GM12878 (cell line): ENCODE results near the gene RPL19. TPM values are rescaled to one million over a fixed set of nuclear protein-coding genes. Genes with fewer than 3 reads are reported as not detected.

Experiments
- ATAC-seq: fragments of 200-7000 bp; cut with Tn5 transposase; 3 replicates; pipeline ENCODE4 v1.9.1; 2020; ENCODE audit warnings: mild to moderate bottlenecking, moderate library complexity
- BruUV-seq: library from RNA; stranded (reverse); fragments of 400-500 nt; replicated peaks from 2 replicates; lab custom pipeline; 2021; lab: Mats Ljungman, UMichigan
- CTCF ChIA-PET: fragments of 300-600 bp; sonication (Branson Sonifier 250); formaldehyde crosslinking; extraction: SDS; loops from one replicate; lab custom pipeline; 2021; ENCODE audit warnings: inconsistent platforms; lab: Yijun Ruan, JAX
- POLR2A ChIA-PET: fragments of 350-600 bp; formaldehyde crosslinking; extraction: SDS; loops from one replicate; lab custom pipeline; 2021; ENCODE audit warnings: inconsistent platforms; lab: Charles Lee
- RAD21 ChIA-PET: fragments of 300-600 bp; sonication (Branson Sonifier 250); formaldehyde crosslinking; loops from one replicate; lab custom pipeline; 2023; ENCODE audit warnings: antibody characterized with exemption; ENCODE audit not compliant: unreplicated experiment; lab: Charles Lee
- SMC1A ChIA-PET: fragments of 300-600 bp; sonication (Branson Sonifier 250); formaldehyde crosslinking; loops from one replicate; lab custom pipeline; 2023; ENCODE audit not compliant: unreplicated experiment, uncharacterized antibody; lab: Charles Lee
- DNase-seq: peaks from one replicate; pipeline ENCODE4 v3.0.0-alpha.2; 2011; ENCODE audit warnings: low read depth, low spot score
- FAIRE-seq: peaks from 3 replicates; lab custom pipeline; 2011; peaks lifted over from hg19 to GRCh38; lab: Jason Lieb, UNC
- H2AFZ ChIP-seq: 2 replicates; pipeline ENCODE4 v1.6.0; 2011; ENCODE audit warnings: low read depth, low read length, control low read depth; ENCODE audit not compliant: control insufficient read depth
- H3K27ac ChIP-seq: 2 replicates; pipeline ENCODE4 v1.5.1; 2011; ENCODE audit warnings: control low read depth; ENCODE audit not compliant: control insufficient read depth, insufficient read depth
- H3K27me3 ChIP-seq, 2 experiments: replicated peaks in 1 of 2; 2 replicates each; pipeline versions ENCODE4 v1.6.0 to v1.6.1; 2011; ENCODE audit warnings: low read length in 1 of 2; ENCODE audit not compliant: control insufficient read depth in 2 of 2, insufficient read depth in 2 of 2
- H3K36me3 ChIP-seq, 2 experiments: 2 replicates each; pipeline ENCODE4 v1.5.1; 2011; ENCODE audit warnings: low read length in 1 of 2; ENCODE audit not compliant: control insufficient read depth in 2 of 2, insufficient read depth in 2 of 2
- H3K4me1 ChIP-seq: 2 replicates; pipeline ENCODE4 v1.6.1; 2011; ENCODE audit warnings: mild to moderate bottlenecking, low read length, moderate library complexity, mixed read lengths; ENCODE audit not compliant: control insufficient read depth, insufficient read depth
- H3K4me2 ChIP-seq: 2 replicates; pipeline ENCODE4 v1.6.0; 2011; ENCODE audit warnings: control low read depth; ENCODE audit not compliant: control insufficient read depth, insufficient read depth
- H3K4me3 ChIP-seq: fragments of 200-600 bp; sonication (generic); 2 replicates; pipeline ENCODE4 v1.5.1; 2016
- H3K79me2 ChIP-seq: 2 replicates; pipeline ENCODE4 v1.6.0; 2011; ENCODE audit warnings: low read length; ENCODE audit not compliant: control insufficient read depth, insufficient read depth
- H3K9ac ChIP-seq: 2 replicates; pipeline ENCODE4 v1.8.0; 2011; ENCODE audit warnings: low read length, control low read depth, mixed read lengths; ENCODE audit not compliant: control insufficient read depth, insufficient read depth
- H3K9me3 ChIP-seq: replicated peaks from 3 replicates; pipeline ENCODE4 v1.5.1; 2011; ENCODE audit warnings: mild to moderate bottlenecking, low read length; ENCODE audit not compliant: control insufficient read depth, insufficient read depth
- H4K20me1 ChIP-seq: 2 replicates; pipeline ENCODE4 v1.6.0; 2011; ENCODE audit not compliant: control insufficient read depth, insufficient read depth
- BCL11A ChIP-seq: IDR thresholded peaks from 2 replicates; pipeline ENCODE4 v1.6.1; 2011; ENCODE audit warnings: low read depth, low read length
- BHLHE40 ChIP-seq, 2 experiments: fragments of 450-650 bp in 1 of 2; IDR thresholded peaks; 2 replicates each; pipeline ENCODE4 v1.6.1; 2011 to 2017; ENCODE audit warnings: low read depth in 2 of 2, borderline replicate concordance in 1 of 2, improper control_type of control experiment in 1 of 2, low read length in 1 of 2, mild to moderate bottlenecking in 1 of 2
- EGR1 ChIP-seq, 2 experiments: IDR thresholded peaks; 1 replicate in 1 of 2; 2 replicates in 1 of 2; pipeline ENCODE4 v1.6.1; 2011 to 2012; ENCODE audit warnings: low read depth in 2 of 2, low read length in 2 of 2, borderline replicate concordance in 1 of 2, mild to moderate bottlenecking in 1 of 2, moderate library complexity in 1 of 2
- GABPA ChIP-seq: IDR thresholded peaks from 2 replicates; pipeline ENCODE4 v1.6.1; 2014; ENCODE audit warnings: antibody characterized with exemption, low read depth, mild to moderate bottlenecking, inconsistent platforms
- LARP7 ChIP-seq: fragments of 450-650 bp; IDR thresholded peaks from 2 replicates; pipeline ENCODE4 v1.6.1; 2017; ENCODE audit warnings: mild to moderate bottlenecking
- NFYA ChIP-seq: IDR thresholded peaks from 2 replicates; pipeline ENCODE4 v1.6.1; 2011; ENCODE audit warnings: low read depth, mild to moderate bottlenecking, low read length, improper control_type of control experiment, borderline replicate concordance
- PKNOX1 ChIP-seq: fragments of 450-650 bp; IDR thresholded peaks from 2 replicates; pipeline ENCODE4 v1.6.1; 2016; ENCODE audit warnings: mild to moderate bottlenecking
- POLR2A ChIP-seq: IDR thresholded peaks from 2 replicates; pipeline ENCODE4 v1.6.1; 2011; ENCODE audit warnings: low read depth, mild to moderate bottlenecking, low read length
- RUNX3 ChIP-seq: IDR thresholded peaks from 2 replicates; pipeline ENCODE4 v1.6.1; 2012; ENCODE audit warnings: low read length, inconsistent platforms
- SRF ChIP-seq, 2 experiments: IDR thresholded peaks; 2 replicates each; pipeline ENCODE4 v1.6.1; 2011; ENCODE audit warnings: low read depth in 2 of 2, low read length in 2 of 2, mild to moderate bottlenecking in 1 of 2, moderate library complexity in 1 of 2
- TAF1 ChIP-seq: IDR thresholded peaks from 2 replicates; pipeline ENCODE4 v1.6.1; 2011; ENCODE audit warnings: mild to moderate bottlenecking, low read depth, low read length, borderline replicate concordance
- ZNF622 ChIP-seq: fragments of 450-650 bp; IDR thresholded peaks from 2 replicates; pipeline ENCODE4 v1.6.1; 2017; ENCODE audit warnings: mild to moderate bottlenecking, inconsistent platforms
- WGBS: methylation state at CpG from one replicate; pipeline ENCODE4 v1.1.6; 2016; ENCODE audit warnings: low lambda C conversion rate; ENCODE audit not compliant: insufficient replicate concordance, insufficient coverage; ENCODE audit errors: missing lambda C conversion rate; 5-methylcytosine and 5-hydroxymethylcytosine counted together
- in situ Hi-C: fragments of 300-500 bp; cut with MboI; formaldehyde crosslinking; loops from 9 replicates; pipeline ENCODE4 v1.14.3; 2018; ENCODE audit warnings: mixed read lengths
- intact Hi-C: fragments of 100-400 bp; cut with micrococcal nuclease; formaldehyde crosslinking; loops from one replicate; pipeline ENCODE4 v1.14.2; 2022; ENCODE audit not compliant: unreplicated experiment
- polyA plus RNA-seq, 11 experiments: library from polyadenylated mRNA; depleted of rRNA in 4 of 11; unstranded in 6 of 11; stranded (reverse) in 5 of 11; fragments of >200 nt; fragmentation: Nextera tagmentation in 4 of 11; fragmentation: Illumina TruSeq in 1 of 11; extraction: Ambion mirVana in 4 of 11; extraction: Trizol in 1 of 11; gene quantifications; 1 replicate in 1 of 11; 2 replicates in 10 of 11; pipeline versions ENCODE4 v1.2.1 to v1.2.3, GENCODE V29; 2011 to 2016; ENCODE audit warnings: inconsistent platforms in 2 of 11, missing spikeins in 2 of 11, low read depth in 1 of 11
- total RNA-seq, 4 experiments: library from RNA; depleted of rRNA in 3 of 4; stranded (reverse); fragments of >200 nt in 3 of 4; fragmentation: Illumina TruSeq in 1 of 4; extraction: Trizol in 1 of 4; gene quantifications; 2 replicates each; pipeline versions ENCODE4 v1.2.1 to v1.2.3, GENCODE V29; 2013 to 2021
- TF ChIP-seq, protein P1 (sequence below), 3 experiments: IDR thresholded peaks in 2 of 3; conservative IDR thresholded peaks in 1 of 3; 2 replicates each; pipeline ENCODE4 v1.5.1; 2011; ENCODE audit warnings: low read depth in 3 of 3, low read length in 3 of 3, mild to moderate bottlenecking in 3 of 3, control low read depth in 2 of 3, moderate library complexity in 2 of 3, inconsistent platforms in 1 of 3, mixed read lengths in 1 of 3; ENCODE audit not compliant: control insufficient read depth in 2 of 3, insufficient read depth in 1 of 3; ENCODE audit errors: extremely low read depth in 1 of 3

Gene RPL19
- total and polyA plus RNA-seq, 10 of the 15 experiments (the other 5 are each of a cell fraction or from before 2014, with no cell fraction given), result 1,862 to 5,536 (median 3,836) TPM

DNA sequence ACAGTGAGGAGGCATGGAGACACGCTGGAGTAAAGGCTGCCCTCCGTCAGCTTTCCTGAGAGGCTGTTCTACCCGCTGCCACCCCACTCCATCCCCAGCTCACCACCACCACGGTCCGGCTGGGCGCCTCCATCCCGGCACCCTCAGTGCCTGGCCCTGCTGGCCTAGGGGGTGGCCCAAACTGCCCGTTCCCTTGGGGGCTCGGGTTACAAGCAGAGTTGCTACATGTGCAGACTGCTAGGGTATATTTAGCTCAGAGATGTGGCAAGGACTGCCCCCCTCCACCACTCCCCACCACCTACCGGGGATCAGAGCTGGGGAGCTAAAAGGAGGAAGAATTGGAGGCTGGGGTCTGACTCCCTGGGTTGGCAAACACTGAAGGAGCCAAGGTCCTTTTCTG, 6.7 kb upstream of the RPL19 start:
- Histone ChIP-seq H3K9me3 (no peaks in the 10 kb centered on the region), H3K27ac (no peak overlapping the region), H4K20me1 (no peaks in the 10 kb centered on the region), H3K79me2 (peaks cover 9% of the 10 kb centered on the region), H2AFZ (no peak overlapping the region), H3K4me3 (no peak overlapping the region), H3K36me3 (peaks cover 0 to 6% of the 10 kb centered on the region in 2 experiments; a peak in 2 of 4 replicates), H3K4me2 (no peak overlapping the region), H3K4me1 (peaks cover 14% of the 10 kb centered on the region), H3K27me3 (no peaks in the 10 kb centered on the region), H3K9ac (no peak overlapping the region)
- DNase-seq (no peak), FAIRE-seq (no peak), ATAC-seq (no peak)
- 76% methylated on average over 10 of the region's 10 CpGs for WGBS
- ChIA-PET RAD21 (no interaction called here), SMC1A (no interaction called here), POLR2A (no interaction called here), CTCF (interaction anchor here (0.8 to 5.3 kb wide), 3 partner anchors 19 to 39 kb away, joined by 3 to 21 read pairs (median 6); partner anchors contain the start of gene ARL5C)
- no TSS peak for BruUV-seq
- TF ChIP-seq LARP7 (no peak), TAF1 (no peak), ZNF622 (no peak), POLR2A (no peak), BHLHE40 (IDR thresholded peaks at IDR 0.05; ENCODE audit: borderline replicate concordance in 1 of 2, low read depth in 2 of 2, low read length in 1 of 2) (no peak), PKNOX1 (no peak), GABPA (no peak), EGR1 (IDR thresholded peaks at IDR 0.05; ENCODE audit: borderline replicate concordance in 1 of 2, low read depth in 2 of 2, low read length in 2 of 2) (no peak), BCL11A (no peak), NFYA (no peak), RUNX3 (no peak), SRF (IDR thresholded peaks at IDR 0.05; ENCODE audit: low read depth in 2 of 2, low read length in 2 of 2) (no peak)
- TF ChIP-seq, protein P1, sequence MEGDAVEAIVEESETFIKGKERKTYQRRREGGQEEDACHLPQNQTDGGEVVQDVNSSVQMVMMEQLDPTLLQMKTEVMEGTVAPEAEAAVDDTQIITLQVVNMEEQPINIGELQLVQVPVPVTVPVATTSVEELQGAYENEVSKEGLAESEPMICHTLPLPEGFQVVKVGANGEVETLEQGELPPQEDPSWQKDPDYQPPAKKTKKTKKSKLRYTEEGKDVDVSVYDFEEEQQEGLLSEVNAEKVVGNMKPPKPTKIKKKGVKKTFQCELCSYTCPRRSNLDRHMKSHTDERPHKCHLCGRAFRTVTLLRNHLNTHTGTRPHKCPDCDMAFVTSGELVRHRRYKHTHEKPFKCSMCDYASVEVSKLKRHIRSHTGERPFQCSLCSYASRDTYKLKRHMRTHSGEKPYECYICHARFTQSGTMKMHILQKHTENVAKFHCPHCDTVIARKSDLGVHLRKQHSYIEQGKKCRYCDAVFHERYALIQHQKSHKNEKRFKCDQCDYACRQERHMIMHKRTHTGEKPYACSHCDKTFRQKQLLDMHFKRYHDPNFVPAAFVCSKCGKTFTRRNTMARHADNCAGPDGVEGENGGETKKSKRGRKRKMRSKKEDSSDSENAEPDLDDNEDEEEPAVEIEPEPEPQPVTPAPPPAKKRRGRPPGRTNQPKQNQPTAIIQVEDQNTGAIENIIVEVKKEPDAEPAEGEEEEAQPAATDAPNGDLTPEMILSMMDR (IDR thresholded peaks at IDR 0.05 in 2 of 3, conservative IDR thresholded peaks at IDR 0.05 in 1 of 3; ENCODE audit: control insufficient read depth in 2 of 3, extremely low read depth in 1 of 3, insufficient read depth in 1 of 3, low read depth in 3 of 3, low read length in 3 of 3), result no peak
- intact Hi-C loops, result no loop called here
- in situ Hi-C loops, result no loop called here
